Stimulated activated CD4-positive, alpha-beta T cell treated with anti-CD3 and anti-CD28 coated beads, TNF-alpha, amount 100 ng/mL, for 4 hours (primary cell): Measurements from ENCODE around the gene ZNF554.
A peak's percentile ranks its signal among the peaks of the same experiment; 100 is the strongest.

Experiments
- DNase-seq, 3 experiments: peaks; one replicate each; pipeline ENCODE4 v3.0.0-alpha.2; 2020; ENCODE audit warnings: low read depth in 3 of 3

ZNF554 gene

GRCh38 chr19:2827840-2828489, 8.3 kb downstream of the ZNF554 start:
- DNase-seq = no peak

DNA sequence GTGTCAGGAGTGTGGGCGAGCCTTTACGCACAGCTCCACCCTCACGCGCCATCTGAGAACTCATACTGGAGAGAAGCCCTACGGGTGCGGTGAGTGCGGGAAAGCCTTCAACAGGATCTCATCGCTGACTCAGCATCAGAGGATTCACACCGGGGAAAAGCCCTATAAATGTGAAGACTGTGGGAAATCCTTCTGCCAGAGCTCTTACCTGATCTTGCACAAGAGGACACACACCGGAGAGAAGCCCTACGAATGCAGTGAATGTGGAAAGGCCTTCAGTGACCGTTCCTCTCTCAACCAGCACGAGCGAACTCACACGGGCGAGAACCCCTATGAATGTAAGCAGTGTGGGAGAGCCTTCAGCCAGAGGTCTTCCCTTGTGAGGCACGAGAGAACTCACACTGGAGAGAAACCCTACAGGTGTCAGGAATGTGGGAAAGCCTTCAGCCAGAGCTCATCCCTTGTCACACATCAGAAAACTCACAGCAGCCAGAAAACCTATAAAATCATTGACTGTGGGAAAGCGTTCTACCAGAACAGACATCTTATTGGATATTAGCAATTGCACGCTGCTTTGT, 14.7 kb downstream of the ZNF554 start:
- no peak for DNase-seq

- no peak for DNase-seq
Measured at GRCh38 chr19:2837430-2837829, 17.8 kb downstream of the ZNF554 start.

DNA sequence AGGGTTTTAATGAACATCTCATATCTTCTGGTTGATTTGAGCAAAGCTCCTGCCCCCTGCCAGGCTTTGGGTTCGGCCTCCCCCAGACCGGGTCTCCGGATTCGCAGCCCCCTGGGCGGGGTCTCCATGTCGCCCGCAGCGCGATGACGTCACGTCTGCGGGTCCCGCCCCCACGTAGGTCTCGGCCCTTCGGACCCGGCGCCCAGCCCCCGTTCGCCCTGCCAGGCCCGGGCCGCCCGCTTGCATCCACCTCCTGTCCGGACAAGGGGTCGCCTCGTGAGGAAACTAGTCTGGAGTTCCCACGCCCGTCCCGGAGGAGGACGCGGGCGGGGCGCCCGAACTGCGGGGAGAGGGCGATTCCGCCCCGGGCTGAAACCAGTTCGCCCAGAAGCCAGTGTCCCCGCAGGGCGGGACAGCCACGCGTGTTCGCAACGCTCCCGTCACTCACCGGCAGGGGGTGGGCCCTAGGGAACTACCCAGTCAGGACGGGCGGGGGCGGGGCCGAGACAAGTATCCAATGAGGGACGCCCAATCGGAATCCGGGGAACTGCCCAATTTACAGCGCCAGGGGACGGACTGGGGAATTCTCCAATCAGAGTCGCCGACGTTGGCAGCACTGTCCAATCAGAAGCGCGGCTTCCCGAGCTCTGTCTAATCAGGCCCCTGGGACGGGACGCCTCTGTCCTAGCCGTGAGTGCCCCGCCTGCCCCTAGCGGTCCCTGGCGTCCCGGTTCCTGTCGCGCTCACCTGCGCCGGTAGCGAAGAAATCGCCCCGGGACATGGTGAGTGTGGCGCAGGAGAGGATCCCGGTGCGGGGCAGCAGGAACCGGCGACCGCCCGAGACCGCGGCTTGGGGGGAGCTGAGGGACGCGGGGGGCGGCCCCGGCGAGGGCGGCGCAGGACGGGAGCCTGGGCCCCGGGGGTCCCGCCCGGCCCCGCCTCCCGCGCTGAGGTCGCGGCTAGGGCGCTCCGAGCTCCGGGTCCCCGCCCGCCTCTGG, 21.4 kb downstream of the ZNF554 start, which contains the start of gene ZNF555:
Gene ZNF555 (plus strand): TSS at position 682 of the 998 bp plus-strand sequence. CDS start 98 bp downstream, at position 780.
- peak; percentile 96 to 99 (median 98) for DNase-seq

GRCh38 chr19:2841855-2842574, 22.3 kb downstream of the ZNF554 start:
- no peak for DNase-seq

DNA sequence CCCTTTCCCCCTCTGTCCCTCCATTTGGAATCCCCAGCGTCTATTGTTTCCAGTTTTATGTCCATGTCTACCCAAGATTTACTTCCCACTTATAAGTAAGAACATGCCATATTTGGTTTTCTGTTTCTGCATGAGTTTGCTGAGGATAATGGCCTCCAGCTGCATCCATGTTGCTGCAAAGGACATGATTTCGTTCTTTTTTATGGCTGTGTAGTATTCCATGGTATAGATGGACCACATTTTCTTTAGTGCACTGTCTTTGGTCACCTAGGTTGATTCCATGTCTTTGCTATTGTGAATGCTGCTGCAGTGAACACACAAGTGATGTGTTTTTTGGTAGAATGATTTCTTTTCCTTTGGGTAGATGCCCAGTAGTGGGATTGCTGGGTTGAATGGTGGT, 25.4 kb downstream of the ZNF554 start:
- DNase-seq = no peak

GRCh38 chr19:2846180-2846894, 26.7 kb downstream of the ZNF554 start:
- no peak for DNase-seq

- no peak for DNase-seq
Measured at GRCh38 chr19:2847507-2847906, 27.8 kb downstream of the ZNF554 start.

DNA sequence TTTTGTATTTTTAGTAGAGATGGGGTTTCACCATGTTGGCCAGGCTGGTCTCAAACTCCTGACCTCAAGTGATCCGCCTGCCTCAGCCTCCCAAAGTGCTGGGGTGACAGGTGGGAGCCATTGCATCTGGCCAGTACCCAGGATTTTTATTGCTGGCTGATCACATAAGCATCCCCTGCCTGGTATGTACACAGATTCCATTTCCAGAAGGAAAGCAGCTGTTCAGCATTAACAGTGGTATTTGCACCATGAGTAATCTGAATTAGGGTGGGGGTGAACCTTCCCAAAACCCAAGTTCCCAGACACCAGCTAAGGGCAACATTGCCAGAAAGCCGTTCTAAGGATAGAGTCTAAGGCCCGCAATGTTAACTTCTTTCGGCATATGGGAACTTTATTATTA, 28.9 kb downstream of the ZNF554 start:
- no peak for DNase-seq

DNA sequence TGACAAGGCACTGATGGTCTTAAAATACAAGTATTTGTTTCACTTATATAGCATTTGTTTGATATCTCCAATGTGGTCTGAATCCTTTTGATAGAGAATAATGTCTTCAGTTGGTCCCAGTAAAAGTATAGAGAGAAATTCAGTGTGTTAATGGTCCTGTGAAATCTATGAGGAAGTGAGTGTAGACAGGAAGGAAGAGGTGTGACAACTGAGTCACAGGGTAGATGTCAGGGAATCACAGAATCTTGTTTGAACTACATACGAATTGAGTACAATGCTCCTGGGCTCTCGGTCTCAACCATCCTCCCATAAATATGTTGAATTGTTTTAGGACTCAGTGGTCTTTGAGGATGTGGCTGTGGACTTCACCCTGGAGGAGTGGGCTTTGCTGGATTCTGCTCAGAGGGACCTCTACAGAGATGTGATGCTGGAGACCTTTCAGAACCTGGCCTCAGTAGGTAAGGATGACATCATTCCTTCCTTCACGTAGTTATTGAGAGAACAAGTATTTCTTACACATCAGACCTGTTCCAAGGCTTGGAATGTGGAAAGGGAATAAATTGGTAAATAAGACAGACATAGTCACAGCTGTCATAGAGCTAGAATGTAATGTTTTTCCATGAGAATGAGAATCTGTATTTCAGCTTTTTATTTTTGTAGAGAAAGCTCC, 30.7 kb downstream of the ZNF554 start:
- no peak for DNase-seq

GRCh38 chr19:2852598-2852997, 32.9 kb downstream of the ZNF554 start:
- DNase-seq = no peak

GRCh38 chr19:2853015-2853606, 33.4 kb downstream of the ZNF554 start:
- DNase-seq = no peak

DNA sequence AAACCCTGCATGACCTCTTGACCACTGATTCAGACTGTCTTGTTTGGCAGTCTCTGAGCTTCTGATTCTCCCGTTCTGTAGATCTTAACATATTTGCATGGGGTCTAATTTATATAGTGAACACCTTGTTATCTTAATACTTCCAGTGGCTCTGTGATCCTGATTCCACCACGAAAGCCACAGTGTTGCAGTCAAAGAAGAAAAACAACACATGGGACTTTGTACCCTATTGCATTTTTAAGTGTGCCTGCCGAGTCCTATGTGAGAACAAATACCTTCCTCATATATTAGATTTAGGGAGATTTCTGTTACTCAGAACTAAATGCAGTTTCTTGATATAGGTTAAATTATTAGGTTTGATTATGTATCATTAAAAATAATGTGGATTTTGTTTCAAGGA, 35.2 kb downstream of the ZNF554 start:
- no peak for DNase-seq

- DNase-seq = no peak
Measured at GRCh38 chr19:2856457-2857050, 36.9 kb downstream of the ZNF554 start.

DNA sequence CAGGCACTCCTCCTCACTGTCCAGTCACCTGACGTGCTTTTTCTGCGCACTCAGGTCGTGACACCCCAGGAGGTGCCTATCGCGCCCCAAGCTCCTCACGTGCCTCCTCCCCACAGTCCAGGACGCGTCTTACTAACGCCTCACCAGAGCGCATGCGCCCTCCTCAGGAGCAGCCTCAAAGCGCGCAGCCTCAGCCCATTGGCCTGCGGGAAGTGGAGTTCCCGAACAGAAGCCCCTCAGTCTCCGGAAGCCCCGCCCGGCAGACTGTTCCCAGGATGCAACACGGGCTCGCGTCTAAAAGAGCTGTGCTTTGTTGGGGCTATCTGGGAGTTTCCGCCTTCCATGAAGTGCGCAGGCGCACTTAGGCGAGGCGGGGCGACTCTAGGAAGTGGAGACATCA, 39.2 kb downstream of the ZNF554 start:
- DNase-seq = no peak

DNA sequence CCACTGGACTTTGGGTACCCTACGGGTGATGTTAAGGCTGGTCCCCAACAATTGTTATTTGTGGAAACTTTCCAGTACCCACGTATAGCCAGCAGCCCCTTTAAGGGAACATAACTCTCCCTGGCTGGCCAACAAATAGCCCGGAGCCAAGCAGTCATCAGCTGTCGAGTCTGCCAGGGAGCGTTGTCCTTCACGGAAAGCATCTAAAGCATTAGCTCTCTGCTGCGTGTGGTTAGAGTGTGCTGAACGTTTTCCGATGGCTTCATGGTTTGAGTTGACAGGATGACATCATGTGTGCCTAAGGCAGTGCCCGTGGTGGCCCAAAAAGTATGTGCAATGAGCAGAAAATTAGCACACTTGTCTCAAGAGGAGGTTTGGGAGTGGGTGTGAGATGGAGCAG, 44.1 kb downstream of the ZNF554 start:
- DNase-seq = no peak

GRCh38 chr19:2865334-2866100, 45.8 kb downstream of the ZNF554 start:
- no peak for DNase-seq

DNA sequence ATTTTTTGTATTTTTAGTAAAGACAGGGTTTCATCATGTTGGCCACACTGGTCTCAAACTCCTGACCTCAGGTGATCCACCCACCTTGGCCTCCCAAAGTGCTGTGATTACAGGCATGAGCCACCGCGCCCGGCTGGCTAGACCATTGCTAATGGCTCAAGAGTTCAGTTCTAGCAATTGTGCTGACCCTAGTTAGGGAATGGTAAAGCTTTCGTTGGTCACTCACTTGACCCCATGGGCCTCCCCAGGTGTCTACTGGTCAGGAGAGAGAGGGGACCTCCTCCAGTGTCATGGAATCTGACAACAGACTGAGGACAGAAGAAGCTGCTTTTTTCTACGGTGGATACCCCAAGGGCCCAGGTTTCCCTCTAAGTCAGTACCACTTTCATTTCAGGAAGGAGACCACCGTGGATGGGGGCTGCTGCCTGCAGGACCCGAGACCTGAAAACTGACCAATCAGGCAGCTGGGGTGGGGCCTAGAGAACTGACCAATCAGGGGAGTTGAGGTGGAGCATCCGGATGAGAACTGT, 46.9 kb downstream of the ZNF554 start:
- DNase-seq = no peak
